CD4-positive, alpha-beta T cell (primary cell): ENCODE data around the gene SUPT6H. TPM values are rescaled to one million over a fixed set of nuclear protein-coding genes. Genes with fewer than 3 reads are reported as not detected.
"Not testable (repeated sequence)": the region's sequence is repeated elsewhere in the genome, so short reads cannot be mapped to it uniquely, and the experiment has no call there.

Experiments used
- ATAC-seq: fragments of 200-7000 bp; cut with Tn5 transposase; one replicate; pipeline ENCODE4 v1.10.0; 2022; ENCODE audit warnings: mild to moderate bottlenecking; ENCODE audit not compliant: poor library complexity
- CTCF ChIA-PET: fragments of 350-600 bp; sonication (Branson Sonifier 250); formaldehyde crosslinking; loops from one replicate; lab custom pipeline; 2021; ENCODE audit warnings: antibody characterized with exemption, inconsistent platforms; lab: Charles Lee
- POLR2A ChIA-PET: fragments of 350-600 bp; sonication (Branson Sonifier 250); formaldehyde crosslinking; loops from one replicate; lab custom pipeline; 2021; ENCODE audit warnings: antibody characterized with exemption, inconsistent platforms; lab: Charles Lee
- DNase-seq, 14 experiments: peaks; one replicate each; pipeline ENCODE4 v3.0.0-alpha.2; 2013 to 2020; ENCODE audit warnings: mixed read lengths in 2 of 14
- H3K27ac ChIP-seq, 2 donors: one replicate each; pipeline versions ENCODE4 v1.5.1 to v1.7.0; 2013; ENCODE audit warnings: low read length in 2 of 2, low read depth in 1 of 2, mild to moderate bottlenecking in 1 of 2
- H3K27me3 ChIP-seq, 2 experiments: 1 replicate in 1 of 2; 2 replicates in 1 of 2; pipeline versions ENCODE4 v1.6.1 to v1.7.0; 2013; ENCODE audit warnings: low read length in 2 of 2, control low read depth in 1 of 2, mild to moderate bottlenecking in 1 of 2, moderate library complexity in 1 of 2; ENCODE audit not compliant: insufficient read depth in 2 of 2, control insufficient read depth in 1 of 2
- H3K36me3 ChIP-seq: one replicate; pipeline ENCODE4 v1.6.1; 2013; ENCODE audit warnings: low read length, control low read depth; ENCODE audit not compliant: insufficient read depth
- H3K4me1 ChIP-seq: one replicate; pipeline ENCODE4 v1.6.1; 2013; ENCODE audit warnings: low read length, control low read depth; ENCODE audit not compliant: insufficient read depth
- H3K4me3 ChIP-seq: one replicate; pipeline ENCODE4 v1.5.1; 2013; ENCODE audit warnings: mild to moderate bottlenecking, low read length, moderate library complexity
- H3K9me3 ChIP-seq, 2 experiments: 1 replicate in 1 of 2; 2 replicates in 1 of 2; pipeline versions ENCODE4 v1.6.1 to v1.7.0; 2013; ENCODE audit warnings: low read length in 2 of 2, mild to moderate bottlenecking in 2 of 2, control low read depth in 1 of 2, moderate library complexity in 1 of 2; ENCODE audit not compliant: control insufficient read depth in 1 of 2, insufficient read depth in 1 of 2
- H3K27ac Mint-ChIP-seq: one replicate; pipeline ENCODE4 v1.8.0; 2020; ENCODE audit warnings: mixed read lengths
- H3K27me3 Mint-ChIP-seq: one replicate; pipeline ENCODE4 v1.8.0; 2021; ENCODE audit warnings: mixed read lengths
- H3K36me3 Mint-ChIP-seq: one replicate; pipeline ENCODE4 v1.8.0; 2021; ENCODE audit warnings: low read depth, mixed read lengths
- H3K4me1 Mint-ChIP-seq: one replicate; pipeline ENCODE4 v1.8.0; 2021; ENCODE audit warnings: low read depth, mixed read lengths
- H3K4me3 Mint-ChIP-seq: one replicate; pipeline ENCODE4 v1.8.0; 2020; ENCODE audit warnings: mild to moderate bottlenecking, mixed read lengths
- H3K9me3 Mint-ChIP-seq: one replicate; pipeline ENCODE4 v1.8.0; 2020; ENCODE audit warnings: mixed read lengths
- CTCF ChIP-seq: fragments of 200-600 bp; IDR thresholded peaks from one replicate; pipeline ENCODE4 v1.8.0; 2022; ENCODE audit warnings: antibody characterized with exemption, mild to moderate bottlenecking
- intact Hi-C, 2 experiments: fragments of 100-400 bp; cut with DNase I in 1 of 2; cut with micrococcal nuclease in 1 of 2; formaldehyde crosslinking; loops; one replicate each; pipeline versions ENCODE4 v1.15.1 to v1.9.0; 2023 to 2025; cut with DNase I, micrococcal nuclease
- total RNA-seq, 174 experiments: library from RNA in 2 of 174; stranded (reverse) in 2 of 174; gene quantifications; one replicate each; pipeline ENCODE4 v1.2.3 and lab custom pipeline; 2021 to 2026

Gene SUPT6H
- total RNA-seq, 2 experiments from 2014 or later = 149 to 151 TPM

GRCh38 chr17:28655160-28655559, 6.8 kb upstream of the SUPT6H start:
- H3K36me3 Mint-ChIP-seq = peaks cover 58% of the 10 kb centered on the region
- ChIA-PET POLR2A (interaction anchor here (0.8 kb wide), 1 partner anchor 8 kb away, joined by 4 read pairs; no protein-coding TSS in a partner anchor), CTCF (interaction anchor here (4.0 kb wide), 1 partner anchor 8 kb away, joined by 13 read pairs; no protein-coding TSS in a partner anchor)
- Histone ChIP-seq H3K4me1 (peaks cover 3% of the 10 kb centered on the region), H3K36me3 (peaks cover 47% of the 10 kb centered on the region), H3K27me3 (no peaks in the 10 kb centered on the region), H3K4me3 (no peak overlapping the region), H3K9me3 (no peaks in the 10 kb centered on the region), H3K27ac (no peak overlapping the region)
- DNase-seq (no peak), ATAC-seq (no peak)
- H3K4me3 Mint-ChIP-seq = no peak overlapping the region
- intact Hi-C loops = no loop called here
- no peak overlapping the region for H3K27ac Mint-ChIP-seq
- H3K9me3 Mint-ChIP-seq = no peaks in the 10 kb centered on the region
- H3K27me3 Mint-ChIP-seq = no peaks in the 10 kb centered on the region
- H3K4me1 Mint-ChIP-seq = peaks cover 20% of the 10 kb centered on the region
- TF ChIP-seq CTCF = no peak

- no peak for TF ChIP-seq CTCF
- POLR2A ChIA-PET = no interaction called here
- Mint-ChIP-seq H3K27me3 (no peaks in the 10 kb centered on the region), H3K9me3 (no peaks in the 10 kb centered on the region), H3K4me3 (peak overlapping the region; percentile 27), H3K36me3 (peaks cover 66% of the 10 kb centered on the region), H3K27ac (no peak overlapping the region), H3K4me1 (peaks cover 46% of the 10 kb centered on the region)
- peaks cover 17% of the 10 kb centered on the region for H3K4me1 ChIP-seq
- DNase-seq = no peak
- CTCF ChIA-PET = interaction anchor here (4.0 kb wide), 1 partner anchor 11 kb away, joined by 13 read pairs; no protein-coding TSS in a partner anchor
- intact Hi-C loops = no loop called here
- no peak for ATAC-seq
- H3K4me3 ChIP-seq = no peak overlapping the region
- H3K9me3 ChIP-seq = no peaks in the 10 kb centered on the region
- peaks cover 31% of the 10 kb centered on the region for H3K36me3 ChIP-seq
- H3K27ac ChIP-seq = no peak overlapping the region
- H3K27me3 ChIP-seq = no peaks in the 10 kb centered on the region
Measured at GRCh38 chr17:28657756-28658155, 4.2 kb upstream of the SUPT6H start.

- Histone ChIP-seq H3K4me1 (peaks cover 21% of the 10 kb centered on the region), H3K36me3 (peaks cover 25% of the 10 kb centered on the region)
- H3K27ac ChIP-seq, H3K4me3 ChIP-seq, DNase-seq, H3K27ac Mint-ChIP-seq, H3K27me3 ChIP-seq, H3K27me3 Mint-ChIP-seq, H3K4me3 Mint-ChIP-seq, POLR2A ChIA-PET, H3K9me3 Mint-ChIP-seq, H3K9me3 ChIP-seq, intact Hi-C loops, ATAC-seq: not testable (repeated sequence)
- CTCF ChIA-PET = interaction anchor here (4.0 kb wide), 1 partner anchor 11 kb away, joined by 13 read pairs; no protein-coding TSS in a partner anchor
- Mint-ChIP-seq H3K36me3 (peaks cover 66% of the 10 kb centered on the region), H3K4me1 (peaks cover 46% of the 10 kb centered on the region)
Measured at GRCh38 chr17:28658342-28658741, 3.7 kb upstream of the SUPT6H start.

GRCh38 chr17:28658766-28659496, 3.1 kb upstream of the SUPT6H start:
- DNase-seq, H3K9me3 ChIP-seq, intact Hi-C loops, H3K27me3 Mint-ChIP-seq, H3K27ac ChIP-seq, H3K27ac Mint-ChIP-seq, H3K4me3 Mint-ChIP-seq, POLR2A ChIA-PET, H3K27me3 ChIP-seq, ATAC-seq, H3K9me3 Mint-ChIP-seq, H3K4me3 ChIP-seq: not testable (repeated sequence)
- Mint-ChIP-seq H3K36me3 (peaks cover 63% of the 10 kb centered on the region), H3K4me1 (peaks cover 52% of the 10 kb centered on the region)
- H3K4me1 ChIP-seq = peaks cover 26% of the 10 kb centered on the region
- CTCF ChIA-PET = interaction anchor here (4.0 kb wide), 1 partner anchor 12 kb away, joined by 13 read pairs; no protein-coding TSS in a partner anchor
- H3K36me3 ChIP-seq = peaks cover 25% of the 10 kb centered on the region

- H3K9me3 Mint-ChIP-seq, POLR2A ChIA-PET, intact Hi-C loops, ATAC-seq, DNase-seq, H3K4me3 ChIP-seq, H3K27me3 Mint-ChIP-seq, H3K27me3 ChIP-seq, H3K9me3 ChIP-seq, H3K27ac ChIP-seq, CTCF ChIA-PET: not testable (repeated sequence)
- Mint-ChIP-seq H3K4me1 (peaks cover 57% of the 10 kb centered on the region), H3K27ac (peak overlapping the region; percentile 99), H3K4me3 (peak overlapping the region; percentile 99), H3K36me3 (peaks cover 66% of the 10 kb centered on the region)
- Histone ChIP-seq H3K36me3 (peaks cover 27% of the 10 kb centered on the region), H3K4me1 (peaks cover 31% of the 10 kb centered on the region)
Measured at GRCh38 chr17:28659497-28659881, 2.5 kb upstream of the SUPT6H start.
